HG03175 (cell line): ENCODE results near the gene TCP10L.
"Not testable (repeated sequence)": the region's sequence is repeated elsewhere in the genome, so short reads cannot be mapped to it uniquely, and the experiment has no call there.

Experiments used
- ATAC-seq: cut with Tn5 transposase; IDR thresholded peaks from one replicate; pipeline ENCODE4 v1.9.1; 2021; ENCODE audit warnings: mild to moderate bottlenecking, moderate library complexity; ENCODE audit not compliant: unreplicated experiment

TCP10L gene

GRCh38 chr21:32559006-32559610 is 26.2 kb downstream of the TCP10L start:
- ATAC-seq = no peak

DNA sequence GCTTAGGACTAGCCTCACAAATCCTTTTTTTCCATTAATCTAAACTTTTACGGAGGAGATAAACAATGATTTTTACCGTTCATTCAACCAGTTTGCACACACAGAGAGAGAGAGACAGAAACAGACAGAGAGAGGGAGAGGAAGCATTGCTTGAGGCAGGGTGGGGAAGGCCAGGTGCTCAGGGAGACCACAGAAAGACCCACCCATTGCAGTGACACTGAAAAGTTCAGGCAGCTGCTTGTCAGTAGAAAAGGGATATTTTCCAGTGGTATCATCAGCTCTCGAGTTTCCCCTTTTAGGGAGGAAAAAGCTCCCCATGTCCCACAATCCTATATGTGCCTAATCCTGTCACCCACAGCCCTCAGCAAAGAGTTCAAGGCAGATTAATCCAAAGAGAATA is 27.2 kb downstream of the TCP10L start:
- no peak for ATAC-seq

GRCh38 chr21:32554832-32555638 is 30.3 kb downstream of the TCP10L start:
- no peak for ATAC-seq

DNA sequence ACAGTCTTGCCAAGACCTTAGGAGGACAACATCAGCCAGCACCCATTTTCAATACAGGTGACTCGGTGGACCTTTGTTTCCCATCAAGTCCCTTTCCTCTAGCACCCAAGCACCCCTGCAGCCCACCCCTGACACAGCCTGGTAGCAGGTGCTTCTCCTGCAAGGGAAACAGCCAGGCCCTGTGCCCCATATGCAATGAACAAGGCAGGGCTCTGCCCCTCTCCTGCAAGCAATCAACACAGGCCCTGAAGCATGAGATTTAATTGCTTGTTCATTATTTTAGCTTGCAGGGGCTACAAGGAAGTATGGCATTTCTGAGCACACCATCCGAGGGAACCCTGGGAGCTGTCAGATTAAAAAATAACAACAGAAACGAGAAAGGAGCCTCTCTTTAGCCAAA is 35.4 kb downstream of the TCP10L start:
- ATAC-seq = no peak

DNA sequence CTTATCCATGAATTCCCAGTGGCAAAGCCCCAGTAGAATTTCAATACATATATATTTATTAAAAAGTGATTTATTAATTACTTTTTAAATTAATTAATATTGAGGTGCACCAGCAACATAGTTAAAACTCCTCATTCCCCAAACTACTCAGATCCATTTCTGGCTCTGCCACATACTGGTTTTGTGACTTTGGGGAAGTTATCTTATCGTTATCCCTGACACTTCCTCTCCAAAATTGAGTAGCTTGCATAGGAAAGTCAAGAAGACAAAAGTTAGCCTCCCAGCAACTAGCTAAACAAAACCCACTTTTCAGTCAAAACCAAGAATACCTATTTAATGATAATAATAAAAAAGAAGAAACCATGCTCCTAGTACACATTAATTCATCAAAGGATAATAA is 35.9 kb downstream of the TCP10L start:
- no peak for ATAC-seq

- ATAC-seq = no peak
Observed at GRCh38 chr21:32548978-32549377, 36.3 kb downstream of the TCP10L start.

GRCh38 chr21:32547018-32547417 is 38.3 kb downstream of the TCP10L start:
- ATAC-seq = no peak

DNA sequence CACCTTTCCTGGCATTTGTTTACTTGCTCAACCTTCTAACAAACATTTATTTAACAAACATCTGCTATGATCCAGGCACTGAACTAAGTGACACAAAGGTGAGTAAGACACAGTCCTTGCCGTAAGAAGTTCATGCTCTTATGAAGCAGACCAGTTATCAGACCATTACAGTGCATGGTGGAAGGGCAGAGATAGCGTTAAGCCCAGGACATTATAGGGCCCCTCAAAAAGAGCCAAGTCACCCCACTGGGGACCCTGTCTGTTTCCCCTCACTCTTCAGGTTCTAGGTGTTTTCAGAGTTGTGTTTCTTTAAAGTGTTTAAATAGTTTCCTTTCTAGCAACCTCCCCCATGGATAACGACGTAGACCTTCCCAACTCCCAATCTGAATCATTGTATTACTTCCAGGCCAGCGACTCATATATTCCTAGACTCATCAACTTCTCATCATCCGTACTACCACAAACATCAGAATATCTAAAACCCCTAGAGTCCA is 39.3 kb downstream of the TCP10L start:
- ATAC-seq = no peak

DNA sequence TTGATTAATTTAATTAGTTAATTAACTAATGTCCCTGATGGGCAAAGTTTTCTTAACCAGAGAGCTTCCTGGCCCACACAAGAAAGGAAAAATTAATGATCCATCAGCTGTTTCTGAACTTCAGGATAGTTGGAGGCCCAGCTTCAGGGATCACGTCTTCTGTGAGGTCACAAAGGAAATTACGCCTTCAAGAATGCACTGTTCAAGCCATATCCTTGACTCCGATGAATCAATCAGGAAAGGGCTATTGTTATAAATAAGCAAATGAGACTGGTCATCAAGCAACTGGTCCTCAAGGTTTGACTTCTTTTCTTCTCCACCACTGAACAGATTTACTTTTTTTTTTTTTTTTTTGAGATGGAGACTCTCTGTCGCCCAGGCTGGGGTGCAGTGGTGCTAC is 40.6 kb downstream of the TCP10L start:
- no peak for ATAC-seq

DNA sequence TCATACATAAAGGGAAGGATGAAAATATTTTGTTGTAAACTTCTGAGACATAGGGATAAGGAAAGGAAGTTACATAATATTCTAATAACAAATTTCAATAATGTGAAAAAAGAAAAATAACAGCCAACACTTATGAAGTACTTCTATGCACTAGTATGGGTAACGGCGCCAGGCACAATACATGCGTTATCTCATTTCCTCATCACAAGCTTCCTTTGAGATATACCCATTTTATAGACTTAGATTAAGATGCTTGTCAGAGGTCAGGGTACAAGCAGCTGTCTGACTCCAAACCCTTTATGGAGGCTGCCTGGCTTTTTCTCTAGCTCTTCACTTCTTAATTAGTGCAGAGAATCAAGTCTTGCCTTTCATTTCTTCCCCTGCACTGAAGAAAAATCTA is 41.3 kb downstream of the TCP10L start:
- ATAC-seq = no peak

- not testable (repeated sequence) for ATAC-seq
Observed at GRCh38 chr21:32543056-32543455, 42.3 kb downstream of the TCP10L start.

DNA sequence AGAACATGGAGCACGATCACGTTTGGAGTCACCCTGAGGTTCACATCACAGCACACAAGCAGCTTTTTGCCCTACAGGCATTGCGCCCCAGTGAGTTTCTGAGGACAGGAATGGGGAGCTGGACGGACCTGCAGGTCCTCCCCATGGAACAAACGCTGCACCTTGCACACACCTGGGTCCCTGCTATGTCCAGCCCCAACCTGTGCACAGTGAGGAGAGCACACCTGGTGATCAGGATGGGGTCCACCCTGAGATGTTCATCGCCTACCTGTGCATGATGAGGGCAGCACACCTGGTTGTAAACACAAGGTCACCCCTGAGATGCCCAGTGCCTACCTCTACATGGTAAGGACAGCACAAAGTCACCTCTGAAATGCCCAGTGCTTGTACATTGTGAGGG is 45.9 kb downstream of the TCP10L start:
- no peak for ATAC-seq

GRCh38 chr21:32538147-32538792 is 47.1 kb downstream of the TCP10L start:
- no peak for ATAC-seq

DNA sequence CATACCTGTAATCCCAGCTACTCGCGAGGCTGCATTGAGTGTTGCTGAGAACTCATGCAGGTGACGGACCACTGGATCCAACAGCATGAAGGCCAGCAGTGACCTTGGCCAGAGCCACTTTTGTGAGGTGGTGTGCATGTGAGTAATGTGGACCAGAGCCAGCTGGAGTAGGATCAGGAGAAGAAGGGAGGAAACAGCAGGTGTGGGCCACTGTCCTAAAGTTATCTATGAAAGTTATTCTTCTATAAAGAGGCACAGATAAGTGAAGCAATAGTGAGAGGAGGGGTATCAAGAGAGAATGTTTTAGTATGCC is 47.8 kb downstream of the TCP10L start:
- ATAC-seq = no peak

GRCh38 chr21:32535612-32536011 is 49.7 kb downstream of the TCP10L start:
- ATAC-seq = no peak

DNA sequence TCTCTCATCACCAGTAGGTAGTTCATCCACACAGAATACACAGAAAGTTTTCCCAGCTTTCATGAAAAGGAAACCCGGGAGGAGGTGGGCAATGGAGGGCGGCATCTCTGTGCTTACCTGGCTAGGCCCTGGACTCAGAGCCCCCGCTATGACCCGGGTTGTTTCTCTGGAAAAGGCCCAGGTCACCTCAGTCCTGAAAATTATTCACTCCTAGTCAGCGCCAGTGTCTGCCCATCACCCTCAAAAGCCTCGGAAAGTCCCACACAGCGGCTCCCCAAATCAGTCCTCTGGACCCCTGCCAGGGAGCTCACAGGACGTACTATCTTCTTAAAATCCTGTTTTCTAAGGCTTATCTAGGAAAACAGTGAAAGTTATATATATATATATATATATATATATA is 51.2 kb downstream of the TCP10L start:
- no peak for ATAC-seq

DNA sequence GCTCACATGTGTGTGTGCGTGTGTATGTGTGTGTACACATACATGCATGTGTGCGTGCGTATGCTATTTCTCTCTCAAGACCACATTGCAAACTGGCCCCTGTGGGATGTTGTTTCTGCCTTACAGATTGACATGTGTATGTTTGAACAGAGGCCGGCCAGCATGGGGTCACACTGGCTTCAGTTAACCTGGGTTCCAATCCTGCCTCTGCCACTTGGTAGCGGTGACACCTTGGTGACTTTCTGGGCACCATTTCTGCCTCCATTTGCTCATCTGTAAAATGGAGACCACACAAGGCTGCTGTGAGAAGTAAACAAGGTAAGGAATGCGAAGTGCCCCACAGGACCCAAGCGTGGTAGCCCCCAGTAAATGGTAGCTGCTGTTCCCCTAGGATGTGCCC is 51.7 kb downstream of the TCP10L start:
- no peak for ATAC-seq

DNA sequence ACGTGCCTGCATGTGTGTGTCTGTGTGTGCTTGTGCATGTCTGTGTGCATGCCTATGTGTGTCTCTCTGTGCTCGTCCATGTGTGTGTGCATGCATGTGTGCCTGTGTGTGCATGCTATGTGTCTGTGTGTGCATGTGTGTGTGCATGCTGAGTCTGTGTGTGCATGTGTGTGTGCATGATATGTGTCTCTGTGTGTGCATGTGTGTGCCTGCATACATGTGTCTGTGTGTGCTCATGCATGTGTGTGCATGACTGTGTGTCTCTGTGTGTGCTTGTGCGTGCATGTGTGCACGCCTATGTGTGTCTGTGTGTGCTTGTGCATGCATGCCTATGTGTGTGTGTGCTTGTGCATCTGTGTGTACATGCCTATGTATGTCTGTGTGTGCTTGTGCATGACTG is 52.3 kb downstream of the TCP10L start:
- no peak for ATAC-seq

DNA sequence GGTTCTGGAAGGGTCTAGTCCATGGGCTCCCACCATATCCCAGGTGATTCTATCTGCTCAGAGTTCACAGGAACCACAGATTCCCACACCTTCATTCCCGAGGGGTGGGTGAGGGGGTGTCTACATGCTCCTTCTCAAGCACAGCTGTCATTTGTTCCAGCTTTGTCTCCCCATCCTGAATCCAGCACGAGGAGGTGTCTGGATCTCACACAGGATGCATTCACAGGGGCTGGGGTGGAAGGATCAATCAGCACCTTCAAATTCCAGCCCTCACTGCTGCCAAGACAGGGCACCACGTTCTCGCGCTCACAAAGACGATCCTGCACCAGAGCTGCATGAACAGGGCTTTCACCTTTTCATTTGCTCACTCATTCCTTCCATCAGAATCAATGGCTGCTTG is 52.7 kb downstream of the TCP10L start:
- no peak for ATAC-seq

- not testable (repeated sequence) for ATAC-seq
Observed at GRCh38 chr21:32531561-32531960, 53.8 kb downstream of the TCP10L start.

DNA sequence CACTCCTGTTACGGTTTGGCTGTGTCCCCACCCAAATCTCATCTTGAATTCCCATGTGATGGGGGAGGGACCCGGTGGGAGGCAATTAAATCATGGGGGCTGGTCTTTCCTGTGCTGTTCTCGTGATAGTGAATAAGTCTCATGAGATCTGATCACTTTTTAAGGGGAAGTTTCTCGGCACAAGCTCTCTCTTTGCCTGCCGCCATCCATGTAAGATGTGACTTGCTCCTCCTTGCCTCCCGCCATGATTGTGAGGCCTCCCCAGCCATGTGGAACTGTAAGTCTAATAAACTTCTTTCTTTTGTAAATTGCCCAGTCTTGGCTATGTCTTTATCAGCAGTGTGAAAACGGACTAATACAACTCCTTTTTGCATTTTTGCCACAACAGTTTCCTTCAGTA is 54.5 kb downstream of the TCP10L start:
- not testable (repeated sequence) for ATAC-seq

- ATAC-seq = no peak
Observed at GRCh38 chr21:32529679-32530078, 55.6 kb downstream of the TCP10L start.
